Pancreas (tissue), 10 donors: ENCODE data around the gene RPS6KB2. TPM values are rescaled to one million over a fixed set of nuclear protein-coding genes. Genes with fewer than 3 reads are reported as not detected.
"Not testable (repeated sequence)": the region's sequence is repeated elsewhere in the genome, so short reads cannot be mapped to it uniquely, and the experiment has no call there.

Experiments
- ATAC-seq, 4 donors: fragments of 200-7000 bp; cut with Tn5 transposase; one replicate each; pipeline versions ENCODE4 v1.8.0 to v1.9.1; 2020; ENCODE audit warnings: mild to moderate bottlenecking in 4 of 4, moderate library complexity in 4 of 4
- DNase-seq, 6 donors: peaks; one replicate each; pipeline ENCODE4 v3.0.0-alpha.2; 2020
- FAIRE-seq: peaks from 2 replicates; lab custom pipeline; 2012; peaks lifted over from hg19 to GRCh38; lab: Jason Lieb, UNC
- H3K27ac ChIP-seq, 4 donors: fragments of 200-600 bp; sonication (generic); 1 replicate in 3 of 4; 2 replicates in 1 of 4; pipeline versions ENCODE4 v1.5.0 to v1.8.0; 2020
- H3K27me3 ChIP-seq, 4 donors: fragments of 200-600 bp; one replicate each; pipeline ENCODE4 v1.8.0; 2021
- H3K36me3 ChIP-seq, 3 donors: fragments of 200-600 bp; sonication (generic) in 1 of 3; one replicate each; pipeline versions ENCODE4 v1.5.0 to v1.8.0; 2020 to 2021
- H3K4me1 ChIP-seq, 3 donors: fragments of 200-600 bp; one replicate each; pipeline ENCODE4 v1.8.0; 2021
- H3K4me3 ChIP-seq, 4 donors: fragments of 200-600 bp; sonication (generic) in 2 of 4; one replicate each; pipeline versions ENCODE4 v1.5.0 to v1.8.0; 2020 to 2021
- H3K9me3 ChIP-seq, 4 donors: fragments of 200-600 bp; one replicate each; pipeline ENCODE4 v1.8.0; 2021
- WGBS, 2 donors: extraction: QIAGEN DNeasy Blood & Tissue Kit; methylation state at CpG; one replicate each; pipeline ENCODE4 v1.1.7; 2013; 5-methylcytosine and 5-hydroxymethylcytosine counted together
- intact Hi-C, 3 donors: fragments of 100-400 bp; cut with DNase I; formaldehyde crosslinking; loops; one replicate each; pipeline versions ENCODE4 v1.11.1 to v1.14.2; 2022
- polyA plus RNA-seq, 2 donors: library from polyadenylated mRNA; stranded (reverse); fragments of 200-250 nt; gene quantifications; one replicate each; pipeline ENCODE4 v1.2.3, GENCODE V29; 2013
- total RNA-seq, 6 donors: library from RNA; stranded (reverse); fragmentation: NEBNext Ultra II Directional in 4 of 6; extraction: Animal tissue kit (Norgen Biotek cat#: 25700) in 4 of 6; gene quantifications; one replicate each; pipeline versions ENCODE4 v1.2.1 to v1.2.4, GENCODE V29; 2021 to 2023
- TF ChIP-seq, protein P1 (sequence below), 4 donors: fragments of 200-600 bp; sonication (generic) in 3 of 4; IDR thresholded peaks; one replicate each; pipeline versions ENCODE4 v1.5.0 to v1.8.0; 2021; ENCODE audit warnings: antibody characterized with exemption in 4 of 4
- donor health status: healthy with polysubstance abuse.
- donor health status: DM: no; HTN: no; CAD: no; lungs with moderate emphysema.
- donor health status: DM: no; HTN: no; CAD: no.
- donor health status: control.
- donor health status: control.
- donor health status: Bipolar disorder and iron deficiency.
- donor health status: DM: yes; HTN: yes; CAD: no.
- donor health status: DM: no; HTN: no; CAD: no.
- donor health status: DM: no; HTN: no; CAD: no.
- donor health status: DM: yes; HTN: yes; CAD: no.

The RPS6KB2 gene
- total and polyA plus RNA-seq, 8 donors, result 17.6 to 71.6 (median 25.3) TPM

DNA sequence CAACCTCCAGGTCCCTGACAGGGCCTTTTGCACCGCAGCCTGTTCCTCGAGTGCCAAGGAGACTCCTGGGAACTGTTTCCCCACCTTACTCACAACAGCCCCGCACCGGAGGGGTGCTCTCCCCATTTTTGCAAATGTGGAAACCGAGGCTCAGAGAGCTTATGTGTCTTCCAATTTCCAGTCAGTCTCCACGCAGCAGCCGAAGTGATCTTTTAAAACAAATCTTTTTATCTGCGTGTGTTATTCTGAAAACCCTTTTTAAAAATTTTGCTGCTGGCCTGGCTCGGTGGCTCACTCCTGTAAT lies 41.2 kb downstream of the RPS6KB2 start:
- no peaks in the 10 kb centered on the region for H3K27me3 ChIP-seq
- intact Hi-C loops, result no loop called here
- TF ChIP-seq, protein P1, sequence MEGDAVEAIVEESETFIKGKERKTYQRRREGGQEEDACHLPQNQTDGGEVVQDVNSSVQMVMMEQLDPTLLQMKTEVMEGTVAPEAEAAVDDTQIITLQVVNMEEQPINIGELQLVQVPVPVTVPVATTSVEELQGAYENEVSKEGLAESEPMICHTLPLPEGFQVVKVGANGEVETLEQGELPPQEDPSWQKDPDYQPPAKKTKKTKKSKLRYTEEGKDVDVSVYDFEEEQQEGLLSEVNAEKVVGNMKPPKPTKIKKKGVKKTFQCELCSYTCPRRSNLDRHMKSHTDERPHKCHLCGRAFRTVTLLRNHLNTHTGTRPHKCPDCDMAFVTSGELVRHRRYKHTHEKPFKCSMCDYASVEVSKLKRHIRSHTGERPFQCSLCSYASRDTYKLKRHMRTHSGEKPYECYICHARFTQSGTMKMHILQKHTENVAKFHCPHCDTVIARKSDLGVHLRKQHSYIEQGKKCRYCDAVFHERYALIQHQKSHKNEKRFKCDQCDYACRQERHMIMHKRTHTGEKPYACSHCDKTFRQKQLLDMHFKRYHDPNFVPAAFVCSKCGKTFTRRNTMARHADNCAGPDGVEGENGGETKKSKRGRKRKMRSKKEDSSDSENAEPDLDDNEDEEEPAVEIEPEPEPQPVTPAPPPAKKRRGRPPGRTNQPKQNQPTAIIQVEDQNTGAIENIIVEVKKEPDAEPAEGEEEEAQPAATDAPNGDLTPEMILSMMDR (IDR thresholded peaks at IDR 0.05), result no peak
- no peaks in the 10 kb centered on the region for H3K9me3 ChIP-seq
- no peak for FAIRE-seq
- H3K4me3 ChIP-seq, result peak overlapping the region; percentile 76 to 98 (median 96)
- no peaks in the 10 kb centered on the region for H3K36me3 ChIP-seq
- WGBS, 2 donors, result 8 to 9% methylated on average over 9 of the region's 9 CpGs
- peak overlapping the region; percentile 67 to 89 (median 84) for H3K27ac ChIP-seq
- H3K4me1 ChIP-seq, result peaks cover 0 to 12% (median 0%) of the 10 kb centered on the region in 3 donors
- no peak for DNase-seq
- ATAC-seq, result no peak

DNA sequence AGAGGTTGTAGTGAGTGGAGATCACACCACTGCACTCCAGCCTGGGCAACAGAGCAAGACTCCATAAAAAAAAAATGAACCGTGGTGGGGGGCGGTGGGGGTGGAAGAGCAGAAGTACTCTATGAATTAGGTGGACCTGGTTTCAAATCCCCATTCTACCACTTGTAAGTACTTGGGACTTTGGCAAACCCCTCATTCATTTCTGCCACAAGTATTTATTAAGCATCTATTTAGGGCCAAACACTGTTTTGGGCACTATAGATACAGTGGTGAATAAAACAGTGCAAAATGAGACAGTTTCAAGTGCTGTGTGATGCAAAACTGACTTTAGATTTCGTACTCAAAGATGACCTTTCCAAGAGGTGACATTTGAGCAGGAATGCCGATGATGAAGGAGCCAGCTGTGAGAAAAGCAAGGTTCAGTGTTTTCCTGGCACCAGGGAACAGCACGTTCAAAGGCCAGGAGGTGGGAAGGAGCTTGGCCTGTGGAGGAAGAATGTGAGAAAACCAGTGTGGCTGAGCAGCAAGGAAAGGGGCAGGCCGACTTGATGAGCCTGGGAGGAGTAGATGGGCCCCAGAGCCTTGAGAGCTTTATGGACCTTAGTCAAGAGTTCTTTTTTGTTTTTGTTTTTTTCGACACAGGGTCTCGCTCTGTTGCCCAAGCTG lies 42.2 kb downstream of the RPS6KB2 start:
- ATAC-seq, result no peak

DNA sequence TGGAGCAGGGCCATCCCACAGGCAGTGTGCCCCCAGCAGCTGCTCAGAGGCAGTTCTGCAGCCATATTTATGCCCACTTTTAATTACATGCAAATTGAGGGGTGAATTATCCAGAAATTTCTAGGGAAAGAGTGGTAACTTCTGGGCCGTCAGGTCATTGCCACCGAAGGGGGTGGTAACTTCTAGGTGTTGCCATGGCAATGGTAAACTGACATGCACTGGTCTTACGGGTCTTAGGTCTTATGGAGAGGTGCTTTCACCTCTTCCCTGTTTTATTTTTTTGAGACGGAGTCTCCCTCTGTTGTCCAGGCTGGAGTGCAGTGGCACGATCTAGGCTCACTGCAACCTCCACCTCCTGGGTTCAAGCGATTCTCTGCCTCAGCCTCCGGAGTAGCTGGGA lies 44.6 kb downstream of the RPS6KB2 start:
- DNase-seq, result no peak
- Histone ChIP-seq H3K27ac (no peak overlapping the region), H3K36me3 (no peaks in the 10 kb centered on the region), H3K27me3 (no peaks in the 10 kb centered on the region), H3K9me3 (no peaks in the 10 kb centered on the region), H3K4me1 (no peaks in the 10 kb centered on the region), H3K4me3 (no peak overlapping the region)
- TF ChIP-seq, protein P1 (IDR thresholded peaks at IDR 0.05), result no peak
- WGBS, 2 donors, result 66 to 76% methylated on average over 7 of the region's 7 CpGs
- FAIRE-seq, result no peak
- ATAC-seq, result no peak
- intact Hi-C loops, result no loop called here

More for the DNA sequence above, 42.2 kb downstream of the RPS6KB2 start:
- intact Hi-C loops, result no loop called here
- Histone ChIP-seq H3K27me3 (no peaks in the 10 kb centered on the region), H3K27ac (no peak overlapping the region), H3K9me3 (no peaks in the 10 kb centered on the region), H3K4me3 (no peak overlapping the region), H3K36me3 (no peaks in the 10 kb centered on the region), H3K4me1 (peaks cover 0 to 8% (median 0%) of the 10 kb centered on the region in 3 donors)
- TF ChIP-seq, protein P1 (IDR thresholded peaks at IDR 0.05), result no peak
- WGBS, 2 donors, result 81 to 83% methylated on average over 8 of the region's 8 CpGs
- FAIRE-seq, result no peak
- peak in 1 of 6 donors; percentile 14 for DNase-seq

DNA sequence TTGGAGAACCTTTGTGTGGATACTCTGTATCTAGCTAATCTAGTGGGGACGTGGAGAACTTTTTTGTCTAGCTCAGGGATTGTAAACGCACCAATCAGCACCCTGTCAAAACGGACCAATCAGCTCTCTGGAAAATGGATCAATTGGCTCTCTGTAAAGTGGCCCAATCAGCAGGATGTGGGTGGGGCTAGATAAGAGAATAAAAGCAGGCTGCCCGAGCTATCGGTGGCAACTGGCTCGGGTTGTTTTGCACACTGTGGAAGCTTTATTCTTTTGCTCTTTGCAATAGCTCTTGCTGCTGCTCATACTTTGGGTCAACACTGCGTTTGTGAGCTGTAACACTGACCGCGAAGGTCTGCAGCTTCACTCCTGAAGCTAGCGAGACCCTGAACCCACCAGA lies 48.4 kb downstream of the RPS6KB2 start:
- H3K9me3 ChIP-seq, H3K4me3 ChIP-seq, FAIRE-seq, H3K36me3 ChIP-seq, intact Hi-C loops, DNase-seq, ATAC-seq, H3K27me3 ChIP-seq, H3K4me1 ChIP-seq, H3K27ac ChIP-seq: not testable (repeated sequence)
- 64 to 68% methylated on average over 10 of the region's 10 CpGs for WGBS, 2 donors

DNA sequence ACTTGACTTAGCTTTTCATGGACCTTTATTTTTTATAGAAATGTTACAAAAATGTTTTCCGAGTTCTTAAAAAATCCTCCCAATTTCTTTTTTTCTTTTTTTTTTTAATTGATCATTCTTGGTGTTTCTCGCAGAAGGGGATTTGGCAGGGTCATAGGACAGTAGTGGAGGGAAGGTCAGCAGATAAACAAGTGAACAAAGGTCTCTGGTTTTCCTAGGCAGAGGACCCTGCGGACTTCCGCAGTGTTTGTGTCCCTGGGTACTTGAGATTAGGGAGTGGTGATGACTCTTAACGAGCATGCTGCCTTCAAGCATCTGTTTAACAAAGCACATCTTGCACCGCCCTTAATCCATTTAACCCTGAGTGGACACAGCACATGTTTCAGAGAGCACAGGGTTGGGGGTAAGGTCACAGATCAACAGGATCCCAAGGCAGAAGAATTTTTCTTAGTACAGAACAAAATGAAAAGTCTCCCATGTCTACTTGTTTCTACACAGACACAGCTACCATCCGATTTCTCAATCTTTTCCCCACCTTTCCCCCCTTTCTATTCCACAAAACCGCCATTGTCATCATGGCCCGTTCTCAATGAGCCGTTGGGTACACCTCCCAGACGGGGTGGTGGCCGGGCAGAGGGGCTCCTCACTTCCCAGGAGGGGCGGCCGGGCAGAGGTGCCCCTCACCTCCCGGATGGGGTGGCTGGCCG lies 49.2 kb downstream of the RPS6KB2 start:
- H3K4me3 ChIP-seq, H3K36me3 ChIP-seq, intact Hi-C loops, H3K9me3 ChIP-seq, H3K27me3 ChIP-seq, H3K27ac ChIP-seq, H3K4me1 ChIP-seq, FAIRE-seq, ATAC-seq, DNase-seq: not testable (repeated sequence)
- 76 to 84% methylated on average over 12 to 14 of the region's 16 CpGs for WGBS, 2 donors
